SK-N-SH (cell line): ENCODE measurements around the gene UQCR11.

Experiments used
- CTCF ChIP-seq: fragments of 200-600 bp; sonication (generic); IDR thresholded peaks from 2 replicates; pipeline ENCODE4 v1.6.1; 2017; ENCODE audit warnings: antibody characterized with exemption, mild to moderate bottlenecking, moderate library complexity
- GATA2 ChIP-seq: sonication (generic); formaldehyde crosslinking; IDR thresholded peaks from 2 replicates; pipeline ENCODE4 v1.5.0; 2020; ENCODE audit warnings: mild to moderate bottlenecking, missing genetic modification reagents
- JUND ChIP-seq: IDR thresholded peaks from 2 replicates; pipeline ENCODE4 v1.4.0; 2012
- RCOR1 ChIP-seq: fragments of 150-350 bp; IDR thresholded peaks from 2 replicates; pipeline ENCODE4 v1.6.1; 2017; ENCODE audit warnings: antibody characterized with exemption, low read length
- REST ChIP-seq: IDR thresholded peaks from 2 replicates; pipeline ENCODE4 v1.6.1; 2012; ENCODE audit warnings: mild to moderate bottlenecking, low read depth, low read length, moderate library complexity
- TAF1 ChIP-seq: IDR thresholded peaks from 2 replicates; pipeline ENCODE4 v1.6.1; 2012; ENCODE audit warnings: low read depth, mild to moderate bottlenecking, low read length, moderate library complexity, borderline replicate concordance

GRCh38 chr19:1626417-1627010, 21.3 kb upstream of the UQCR11 start:
- TF ChIP-seq JUND (no peak), CTCF (no peak), TAF1 (no peak), REST (no peak), GATA2 (CRISPR knock-in tag) (no peak), RCOR1 (no peak)
